HCT116 (cell line): Measurements from ENCODE around the gene IFT88. TPM values are rescaled to one million over a fixed set of nuclear protein-coding genes. Genes with fewer than 3 reads are reported as not detected.

Experiments
- ATAC-seq: fragments of 200-7000 bp; cut with Tn5 transposase; 2 replicates; pipeline ENCODE4 v1.9.1; 2020; ENCODE audit warnings: mild to moderate bottlenecking, moderate library complexity
- BruUV-seq: library from RNA; stranded (reverse); fragments of 400-500 nt; replicated peaks from 2 replicates; lab custom pipeline; 2021; lab: Mats Ljungman, UMichigan
- CTCF ChIA-PET: fragments of 300-600 bp; sonication (Branson Sonifier 250); formaldehyde crosslinking; loops from one replicate; lab custom pipeline; 2021; ENCODE audit warnings: antibody characterized with exemption; lab: Charles Lee
- POLR2A ChIA-PET: fragments of 300-600, 350-600 bp; sonication (Branson Sonifier 250); formaldehyde crosslinking; loops from one replicate; lab custom pipeline; 2021; ENCODE audit warnings: antibody characterized with exemption; lab: Charles Lee
- RAD21 ChIA-PET, 2 experiments: fragments of 300-600 bp; sonication (Branson Sonifier 250); formaldehyde crosslinking; loops; one replicate each; lab custom pipeline; 2023; ENCODE audit warnings: low total read pairs in 2 of 2; ENCODE audit not compliant: uncharacterized antibody in 2 of 2, unreplicated experiment in 2 of 2, low non-redundant PET in 1 of 2; lab: Charles Lee
- DNase-seq: peaks from one replicate; pipeline ENCODE4 v3.0.0-alpha.2; 2010; ENCODE audit warnings: low read depth, low spot score
- H2AFZ ChIP-seq: fragments of 200-600 bp; shearing (Covaris generic), sonication (generic); 2 replicates; pipeline ENCODE4 v1.6.1; 2017; ENCODE audit warnings: low read depth, mixed run types, mixed read lengths, antibody characterized with exemption, low read length; ENCODE audit not compliant: poor library complexity, severe bottlenecking
- H3K27ac ChIP-seq: 2 replicates; pipeline ENCODE4 v1.5.1; 2012; ENCODE audit warnings: low read depth, low read length
- H3K27me3 ChIP-seq: fragments of 200-600 bp; sonication (generic); 2 replicates; pipeline ENCODE4 v1.6.1; 2016; ENCODE audit warnings: mixed run types, low read length, mixed read lengths; ENCODE audit not compliant: insufficient read depth
- H3K36me3 ChIP-seq, 2 experiments: fragments of 200-500 bp in 1 of 2; fragments of 200-600 bp in 1 of 2; sonication (Bioruptor generic) in 1 of 2; sonication (generic) in 1 of 2; 2 replicates each; pipeline versions ENCODE4 v1.5.1 to v1.6.1; 2014 to 2016; ENCODE audit warnings: low read length in 2 of 2, inconsistent platforms in 1 of 2, mixed read lengths in 1 of 2, mixed run types in 1 of 2; ENCODE audit not compliant: insufficient read depth in 2 of 2, control insufficient read depth in 1 of 2
- H3K4me1 ChIP-seq, 2 experiments: fragments of 200-600 bp in 1 of 2; sonication (generic) in 1 of 2; 2 replicates each; pipeline versions ENCODE4 v1.5.1 to v1.6.1; 2012 to 2017; ENCODE audit warnings: low read length in 2 of 2, inconsistent platforms in 1 of 2, mild to moderate bottlenecking in 1 of 2, mixed read lengths in 1 of 2, mixed run types in 1 of 2, moderate library complexity in 1 of 2; ENCODE audit not compliant: insufficient read depth in 2 of 2, control insufficient read depth in 1 of 2
- H3K4me2 ChIP-seq: fragments of 200-600 bp; sonication (generic); 2 replicates; pipeline ENCODE4 v1.6.1; 2017; ENCODE audit warnings: mixed run types, low read length, mixed read lengths
- H3K4me3 ChIP-seq, 2 experiments: fragments of 200-600 bp in 1 of 2; sonication (generic) in 1 of 2; replicated peaks in 1 of 2; 2 replicates each; pipeline ENCODE4 v1.5.1; 2011 to 2016; ENCODE audit warnings: low read length in 2 of 2, control low read depth in 1 of 2, low read depth in 1 of 2, mild to moderate bottlenecking in 1 of 2, mixed read lengths in 1 of 2, mixed run types in 1 of 2
- H3K79me2 ChIP-seq: fragments of 200-600 bp; sonication (generic); 2 replicates; pipeline ENCODE4 v1.6.1; 2017; ENCODE audit warnings: mild to moderate bottlenecking, mixed run types, low read length, moderate library complexity, mixed read lengths; ENCODE audit not compliant: insufficient read depth
- H3K9ac ChIP-seq: fragments of 200-600 bp; sonication (generic); 2 replicates; pipeline ENCODE4 v1.6.1; 2016; ENCODE audit warnings: low read length, mixed read lengths
- H3K9me2 ChIP-seq: fragments of 200-600 bp; sonication (generic), shearing (Covaris generic); 2 replicates; pipeline ENCODE4 v1.6.1; 2017; ENCODE audit warnings: mixed run types, mild to moderate bottlenecking, moderate library complexity; ENCODE audit not compliant: insufficient read depth
- H3K9me3 ChIP-seq, 2 experiments: fragments of 200-500 bp in 1 of 2; fragments of 200-600 bp in 1 of 2; sonication (Bioruptor generic) in 1 of 2; sonication (generic) in 1 of 2; 2 replicates each; pipeline ENCODE4 v1.6.1; 2014 to 2017; ENCODE audit warnings: low read length in 2 of 2, mixed read lengths in 2 of 2, inconsistent platforms in 1 of 2, low read depth in 1 of 2, mild to moderate bottlenecking in 1 of 2, mixed run types in 1 of 2, moderate library complexity in 1 of 2; ENCODE audit not compliant: control insufficient read depth in 1 of 2, insufficient read depth in 1 of 2
- H4K20me1 ChIP-seq: fragments of 200-600 bp; sonication (generic), shearing (Covaris generic); 2 replicates; pipeline ENCODE4 v1.6.1; 2017; ENCODE audit warnings: mixed run types, mild to moderate bottlenecking, moderate library complexity; ENCODE audit not compliant: insufficient read depth
- CBX3 ChIP-seq: IDR thresholded peaks from 2 replicates; pipeline ENCODE4 v1.6.1; 2012; ENCODE audit warnings: low read depth
- CEBPB ChIP-seq: IDR thresholded peaks from 2 replicates; pipeline ENCODE4 v1.6.1; 2012; ENCODE audit warnings: low read depth
- EGR1 ChIP-seq: IDR thresholded peaks from 2 replicates; pipeline ENCODE4 v1.6.1; 2012; ENCODE audit warnings: low read depth
- ELF1 ChIP-seq: IDR thresholded peaks from 2 replicates; pipeline ENCODE4 v1.6.1; 2012; ENCODE audit warnings: low read depth, borderline replicate concordance
- EZH2 ChIP-seq: fragments of 200-600 bp; sonication (generic); IDR thresholded peaks from 2 replicates; pipeline ENCODE4 v1.6.1; 2017; ENCODE audit warnings: antibody characterized with exemption, mixed run types
- EZH2phosphoT487 ChIP-seq: fragments of 200-600 bp; IDR thresholded peaks from 2 replicates; pipeline ENCODE4 v1.6.1; 2018; ENCODE audit warnings: antibody characterized with exemption, borderline replicate concordance
- FOSL1 ChIP-seq: IDR thresholded peaks from 2 replicates; pipeline ENCODE4 v1.6.1; 2012; ENCODE audit warnings: low read depth
- JUND ChIP-seq: IDR thresholded peaks from 2 replicates; pipeline ENCODE4 v1.6.1; 2012
- MAX ChIP-seq: IDR thresholded peaks from 2 replicates; pipeline ENCODE4 v1.6.1; 2012
- POLR2AphosphoS5 ChIP-seq: IDR thresholded peaks from 2 replicates; pipeline ENCODE4 v1.6.1; 2011; ENCODE audit warnings: mild to moderate bottlenecking, low read depth, low read length, moderate library complexity
- RAD21 ChIP-seq: IDR thresholded peaks from 2 replicates; pipeline ENCODE4 v1.6.1; 2012; ENCODE audit warnings: low read depth, mild to moderate bottlenecking
- SIN3A ChIP-seq: IDR thresholded peaks from 2 replicates; pipeline ENCODE4 v1.6.1; 2012; ENCODE audit warnings: low read depth
- SRF ChIP-seq: IDR thresholded peaks from 2 replicates; pipeline ENCODE4 v1.6.1; 2012; ENCODE audit warnings: low read depth
- TCF7L2 ChIP-seq: IDR thresholded peaks from 2 replicates; pipeline ENCODE4 v1.7.0; 2011; ENCODE audit warnings: borderline replicate concordance, inconsistent platforms; ENCODE audit not compliant: insufficient read depth, insufficient read length; ENCODE audit errors: extremely low read depth
- YY1 ChIP-seq: IDR thresholded peaks from 2 replicates; pipeline ENCODE4 v1.6.1; 2011; ENCODE audit warnings: low read length, low read depth, moderate library complexity, mild to moderate bottlenecking; ENCODE audit not compliant: insufficient replicate concordance; ENCODE audit errors: extremely low read depth
- intact Hi-C: fragments of 100-400 bp; cut with micrococcal nuclease; formaldehyde crosslinking; loops from 2 replicates; pipeline ENCODE4 v1.10.0; 2022
- total RNA-seq: library from RNA; stranded (reverse); gene quantifications from one replicate; pipeline ENCODE4 v1.2.1, GENCODE V29; 2021; ENCODE audit not compliant: unreplicated experiment
- TF ChIP-seq, protein P1 (sequence below): IDR thresholded peaks from 2 replicates; pipeline ENCODE4 v1.6.1; 2011; ENCODE audit warnings: mild to moderate bottlenecking, low read length, moderate library complexity; ENCODE audit not compliant: insufficient replicate concordance; ENCODE audit errors: extremely low read depth
- TF ChIP-seq, protein P2 (sequence below): IDR thresholded peaks from 2 replicates; pipeline ENCODE4 v1.6.1; 2012
- TF ChIP-seq, protein P3 (sequence below): IDR thresholded peaks from 2 replicates; pipeline ENCODE4 v1.6.1; 2012; ENCODE audit warnings: low read depth
- TF ChIP-seq, protein P4 (sequence below), 3 experiments: fragments of 200-600 bp in 1 of 3; sonication (generic) in 1 of 3; IDR thresholded peaks in 2 of 3; conservative IDR thresholded peaks in 1 of 3; 2 replicates each; pipeline ENCODE4 v1.5.1; 2012 to 2017; ENCODE audit warnings: low read depth in 2 of 3, low read length in 2 of 3, antibody characterized with exemption in 1 of 3, borderline replicate concordance in 1 of 3, control low read depth in 1 of 3, mild to moderate bottlenecking in 1 of 3, mixed read lengths in 1 of 3, mixed run types in 1 of 3, moderate library complexity in 1 of 3; ENCODE audit not compliant: insufficient read depth in 1 of 3

Gene IFT88
- total RNA-seq, 1 experiment from 2014 or later: 13.1 TPM

- H3K27me3 ChIP-seq: no peaks in the 10 kb centered on the region
- H3K4me1 ChIP-seq: no peaks in the 10 kb centered on the region
- BruUV-seq: no TSS peak
- no peak overlapping the region for H3K4me2 ChIP-seq
- H2AFZ ChIP-seq: no peak overlapping the region
- intact Hi-C loops: no loop called here
- ATAC-seq: no peak
- H3K9ac ChIP-seq: no peak overlapping the region
- H3K36me3 ChIP-seq: peaks cover 0 to 3% of the 10 kb centered on the region in 2 experiments; a peak in 1 of 4 replicates
- CTCF ChIA-PET: no interaction called here
- TF ChIP-seq TCF7L2 (no peak), MAX (no peak), CBX3 (no peak), POLR2AphosphoS5 (no peak), YY1 (no peak), ELF1 (no peak), RAD21 (no peak), EZH2 (no peak), SRF (no peak), EGR1 (no peak), FOSL1 (no peak), CEBPB (no peak), SIN3A (no peak), EZH2phosphoT487 (no peak), JUND (no peak)
- TF ChIP-seq, protein P1, sequence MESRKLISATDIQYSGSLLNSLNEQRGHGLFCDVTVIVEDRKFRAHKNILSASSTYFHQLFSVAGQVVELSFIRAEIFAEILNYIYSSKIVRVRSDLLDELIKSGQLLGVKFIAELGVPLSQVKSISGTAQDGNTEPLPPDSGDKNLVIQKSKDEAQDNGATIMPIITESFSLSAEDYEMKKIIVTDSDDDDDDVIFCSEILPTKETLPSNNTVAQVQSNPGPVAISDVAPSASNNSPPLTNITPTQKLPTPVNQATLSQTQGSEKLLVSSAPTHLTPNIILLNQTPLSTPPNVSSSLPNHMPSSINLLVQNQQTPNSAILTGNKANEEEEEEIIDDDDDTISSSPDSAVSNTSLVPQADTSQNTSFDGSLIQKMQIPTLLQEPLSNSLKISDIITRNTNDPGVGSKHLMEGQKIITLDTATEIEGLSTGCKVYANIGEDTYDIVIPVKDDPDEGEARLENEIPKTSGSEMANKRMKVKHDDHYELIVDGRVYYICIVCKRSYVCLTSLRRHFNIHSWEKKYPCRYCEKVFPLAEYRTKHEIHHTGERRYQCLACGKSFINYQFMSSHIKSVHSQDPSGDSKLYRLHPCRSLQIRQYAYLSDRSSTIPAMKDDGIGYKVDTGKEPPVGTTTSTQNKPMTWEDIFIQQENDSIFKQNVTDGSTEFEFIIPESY: no peak
- TF ChIP-seq, protein P2, sequence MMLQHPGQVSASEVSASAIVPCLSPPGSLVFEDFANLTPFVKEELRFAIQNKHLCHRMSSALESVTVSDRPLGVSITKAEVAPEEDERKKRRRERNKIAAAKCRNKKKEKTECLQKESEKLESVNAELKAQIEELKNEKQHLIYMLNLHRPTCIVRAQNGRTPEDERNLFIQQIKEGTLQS: no peak
- TF ChIP-seq, protein P3, sequence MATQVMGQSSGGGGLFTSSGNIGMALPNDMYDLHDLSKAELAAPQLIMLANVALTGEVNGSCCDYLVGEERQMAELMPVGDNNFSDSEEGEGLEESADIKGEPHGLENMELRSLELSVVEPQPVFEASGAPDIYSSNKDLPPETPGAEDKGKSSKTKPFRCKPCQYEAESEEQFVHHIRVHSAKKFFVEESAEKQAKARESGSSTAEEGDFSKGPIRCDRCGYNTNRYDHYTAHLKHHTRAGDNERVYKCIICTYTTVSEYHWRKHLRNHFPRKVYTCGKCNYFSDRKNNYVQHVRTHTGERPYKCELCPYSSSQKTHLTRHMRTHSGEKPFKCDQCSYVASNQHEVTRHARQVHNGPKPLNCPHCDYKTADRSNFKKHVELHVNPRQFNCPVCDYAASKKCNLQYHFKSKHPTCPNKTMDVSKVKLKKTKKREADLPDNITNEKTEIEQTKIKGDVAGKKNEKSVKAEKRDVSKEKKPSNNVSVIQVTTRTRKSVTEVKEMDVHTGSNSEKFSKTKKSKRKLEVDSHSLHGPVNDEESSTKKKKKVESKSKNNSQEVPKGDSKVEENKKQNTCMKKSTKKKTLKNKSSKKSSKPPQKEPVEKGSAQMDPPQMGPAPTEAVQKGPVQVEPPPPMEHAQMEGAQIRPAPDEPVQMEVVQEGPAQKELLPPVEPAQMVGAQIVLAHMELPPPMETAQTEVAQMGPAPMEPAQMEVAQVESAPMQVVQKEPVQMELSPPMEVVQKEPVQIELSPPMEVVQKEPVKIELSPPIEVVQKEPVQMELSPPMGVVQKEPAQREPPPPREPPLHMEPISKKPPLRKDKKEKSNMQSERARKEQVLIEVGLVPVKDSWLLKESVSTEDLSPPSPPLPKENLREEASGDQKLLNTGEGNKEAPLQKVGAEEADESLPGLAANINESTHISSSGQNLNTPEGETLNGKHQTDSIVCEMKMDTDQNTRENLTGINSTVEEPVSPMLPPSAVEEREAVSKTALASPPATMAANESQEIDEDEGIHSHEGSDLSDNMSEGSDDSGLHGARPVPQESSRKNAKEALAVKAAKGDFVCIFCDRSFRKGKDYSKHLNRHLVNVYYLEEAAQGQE: no peak
- TF ChIP-seq, protein P4, sequence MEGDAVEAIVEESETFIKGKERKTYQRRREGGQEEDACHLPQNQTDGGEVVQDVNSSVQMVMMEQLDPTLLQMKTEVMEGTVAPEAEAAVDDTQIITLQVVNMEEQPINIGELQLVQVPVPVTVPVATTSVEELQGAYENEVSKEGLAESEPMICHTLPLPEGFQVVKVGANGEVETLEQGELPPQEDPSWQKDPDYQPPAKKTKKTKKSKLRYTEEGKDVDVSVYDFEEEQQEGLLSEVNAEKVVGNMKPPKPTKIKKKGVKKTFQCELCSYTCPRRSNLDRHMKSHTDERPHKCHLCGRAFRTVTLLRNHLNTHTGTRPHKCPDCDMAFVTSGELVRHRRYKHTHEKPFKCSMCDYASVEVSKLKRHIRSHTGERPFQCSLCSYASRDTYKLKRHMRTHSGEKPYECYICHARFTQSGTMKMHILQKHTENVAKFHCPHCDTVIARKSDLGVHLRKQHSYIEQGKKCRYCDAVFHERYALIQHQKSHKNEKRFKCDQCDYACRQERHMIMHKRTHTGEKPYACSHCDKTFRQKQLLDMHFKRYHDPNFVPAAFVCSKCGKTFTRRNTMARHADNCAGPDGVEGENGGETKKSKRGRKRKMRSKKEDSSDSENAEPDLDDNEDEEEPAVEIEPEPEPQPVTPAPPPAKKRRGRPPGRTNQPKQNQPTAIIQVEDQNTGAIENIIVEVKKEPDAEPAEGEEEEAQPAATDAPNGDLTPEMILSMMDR (IDR thresholded peaks at IDR 0.05 in 2 of 3, conservative IDR thresholded peaks at IDR 0.05 in 1 of 3; ENCODE audit: borderline replicate concordance in 1 of 3, insufficient read depth in 1 of 3, low read depth in 2 of 3, low read length in 2 of 3): no peak
- H4K20me1 ChIP-seq: no peaks in the 10 kb centered on the region
- no peak for DNase-seq
- no peak overlapping the region for H3K4me3 ChIP-seq
- H3K79me2 ChIP-seq: no peaks in the 10 kb centered on the region
- no peaks in the 10 kb centered on the region for H3K9me3 ChIP-seq
- RAD21 ChIA-PET: no interaction called here
- H3K9me2 ChIP-seq: no peaks in the 10 kb centered on the region
- H3K27ac ChIP-seq: no peak overlapping the region
- POLR2A ChIA-PET: no interaction called here
Observed at GRCh38 chr13:20669162-20669561, 102.2 kb downstream of the IFT88 start.
